HG03432 (cell line): ENCODE data around the gene PARD3.

Experiments
- ATAC-seq: cut with Tn5 transposase; IDR thresholded peaks from one replicate; pipeline ENCODE4 v1.9.1; 2021; ENCODE audit warnings: mild to moderate bottlenecking, moderate library complexity; ENCODE audit not compliant: unreplicated experiment

The PARD3 gene

GRCh38 chr10:34178196-34178595 is 636.9 kb downstream of the PARD3 start:
- no peak for ATAC-seq

- no peak for ATAC-seq
Measured at GRCh38 chr10:34177445-34177844, 637.7 kb downstream of the PARD3 start.

- no peak for ATAC-seq
Measured at GRCh38 chr10:34176351-34176750, 638.7 kb downstream of the PARD3 start.

GRCh38 chr10:34175121-34175520 is 640.0 kb downstream of the PARD3 start:
- no peak for ATAC-seq

- ATAC-seq, result no peak
Measured at GRCh38 chr10:34172936-34173533, 642.1 kb downstream of the PARD3 start.

GRCh38 chr10:34171957-34172527 is 643.1 kb downstream of the PARD3 start:
- no peak for ATAC-seq

- ATAC-seq, result no peak
Measured at GRCh38 chr10:34169677-34170076, 645.4 kb downstream of the PARD3 start.

- ATAC-seq, result no peak
Measured at GRCh38 chr10:34169131-34169530, 646.0 kb downstream of the PARD3 start.

- ATAC-seq, result no peak
Measured at GRCh38 chr10:34168439-34168838, 646.7 kb downstream of the PARD3 start.

- ATAC-seq, result no peak
Measured at GRCh38 chr10:34166823-34167222, 648.3 kb downstream of the PARD3 start.

GRCh38 chr10:34166354-34166753 is 648.7 kb downstream of the PARD3 start:
- ATAC-seq, result no peak

- ATAC-seq, result no peak
Measured at GRCh38 chr10:34164029-34164428, 651.1 kb downstream of the PARD3 start.

- ATAC-seq, result no peak
Measured at GRCh38 chr10:34163075-34163905, 651.8 kb downstream of the PARD3 start.

GRCh38 chr10:34161777-34162370 is 653.2 kb downstream of the PARD3 start:
- ATAC-seq, result no peak

GRCh38 chr10:34160595-34160994 is 654.5 kb downstream of the PARD3 start:
- ATAC-seq, result no peak

GRCh38 chr10:34157501-34157900 is 657.6 kb downstream of the PARD3 start:
- no peak for ATAC-seq

- ATAC-seq, result no peak
Measured at GRCh38 chr10:34156781-34157425, 658.2 kb downstream of the PARD3 start.

- ATAC-seq, result no peak
Measured at GRCh38 chr10:34155812-34156211, 659.3 kb downstream of the PARD3 start.

- no peak for ATAC-seq
Measured at GRCh38 chr10:34154383-34154900, 660.7 kb downstream of the PARD3 start.

GRCh38 chr10:34153663-34154382 is 661.3 kb downstream of the PARD3 start:
- no peak for ATAC-seq
